ENCODE data around the gene IKZF2. TPM values are rescaled to one million over a fixed set of nuclear protein-coding genes. Genes with fewer than 3 reads are reported as not detected.

The IKZF2 gene
- total and polyA plus RNA-seq, 2 donors (not counting 3 experiments of a cell fraction or from before 2014, with no cell fraction given), result 0.08 to 0.46 TPM

DNA sequence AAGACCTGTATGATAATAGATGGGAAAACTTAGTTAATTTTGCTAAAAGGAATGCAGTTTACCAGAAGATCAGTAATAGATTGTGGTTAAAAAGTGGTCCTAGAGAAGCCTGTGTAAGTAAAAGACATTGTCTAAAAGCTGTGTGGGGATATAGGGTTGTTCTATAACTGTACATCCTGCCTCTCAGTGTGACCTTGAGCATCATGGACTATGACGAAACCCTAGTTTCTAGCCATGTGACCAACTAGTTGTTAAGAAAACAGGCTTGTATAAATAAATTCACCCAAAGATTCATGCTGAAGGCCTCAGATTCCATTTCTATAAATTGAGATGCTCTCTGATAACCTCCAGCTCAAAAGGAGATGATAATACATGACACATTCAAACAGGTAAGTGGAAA, 160.7 kb downstream of the IKZF2 start:
- Histone ChIP-seq H4K20me1 (replicated peaks; ENCODE audit: control insufficient read depth, extremely low read depth, insufficient read depth, low read length) (no peaks in the 10 kb centered on the region), H3K36me3 (ENCODE audit: control insufficient read depth in 2 of 2, extremely low read depth in 1 of 2, insufficient read depth in 2 of 2, low read length in 2 of 2) (no peaks in the 10 kb centered on the region), H3K9ac (replicated peaks; ENCODE audit: extremely low read depth, insufficient read depth, low read length) (no peak overlapping the region), H3K9me3 (replicated peaks; ENCODE audit: control insufficient read depth, insufficient read depth, low read length) (no peaks in the 10 kb centered on the region), H3K9me1 (replicated peaks; ENCODE audit: control insufficient read depth, extremely low read depth, insufficient read depth, low read length) (no peaks in the 10 kb centered on the region), H2AFZ (ENCODE audit: low read depth, low read length) (no peak overlapping the region), H3K27ac (ENCODE audit: insufficient read depth, low read depth, low read length) (no peak overlapping the region), H3K4me3 (replicated peaks in 1 of 3; ENCODE audit: insufficient read depth in 1 of 3, low read depth in 1 of 3, low read length in 3 of 3) (no peak overlapping the region), H3K4me2 (ENCODE audit: insufficient read depth, low read length) (no peak overlapping the region), H3K4me1 (ENCODE audit: control insufficient read depth, extremely low read depth, insufficient read depth, low read length) (no peaks in the 10 kb centered on the region), H3K79me2 (ENCODE audit: control insufficient read depth, insufficient read depth, low read length) (no peaks in the 10 kb centered on the region), H3K27me3 (ENCODE audit: control insufficient read depth in 2 of 2, insufficient read depth in 2 of 2, low read length in 2 of 2) (no peaks in the 10 kb centered on the region)
- intact Hi-C loops (cut with micrococcal nuclease) (no loop called here), dilution Hi-C loops (cut with MboI; ENCODE audit: extremely low pct_ligation_motif_present, low sequenced_read_pairs) (no loop called here)
- TF ChIP-seq MYC (IDR thresholded peaks at IDR 0.05; ENCODE audit: low read depth, low read length) (no peak), FOS (IDR thresholded peaks at IDR 0.05; ENCODE audit: borderline replicate concordance, insufficient read depth, low read length) (no peak), POLR2AphosphoS5 (IDR thresholded peaks at IDR 0.05; ENCODE audit: insufficient read depth, low read depth, low read length) (no peak), POLR2A (IDR thresholded peaks at IDR 0.05; ENCODE audit: low read depth, low read length) (no peak), JUN (IDR thresholded peaks at IDR 0.05; ENCODE audit: borderline replicate concordance, insufficient read depth, insufficient read length, low read depth) (no peak), EZH2 (IDR thresholded peaks at IDR 0.05; ENCODE audit: borderline replicate concordance, low read depth, low read length, severe bottlenecking) (no peak), GATA2 (IDR thresholded peaks at IDR 0.05; ENCODE audit: insufficient read depth, insufficient read length, low read depth, low read length) (no peak)
- TF ChIP-seq, protein P1, sequence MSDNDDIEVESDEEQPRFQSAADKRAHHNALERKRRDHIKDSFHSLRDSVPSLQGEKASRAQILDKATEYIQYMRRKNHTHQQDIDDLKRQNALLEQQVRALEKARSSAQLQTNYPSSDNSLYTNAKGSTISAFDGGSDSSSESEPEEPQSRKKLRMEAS (IDR thresholded peaks at IDR 0.05; ENCODE audit: insufficient read depth, insufficient read length), result no peak
- TF ChIP-seq, protein P2, sequence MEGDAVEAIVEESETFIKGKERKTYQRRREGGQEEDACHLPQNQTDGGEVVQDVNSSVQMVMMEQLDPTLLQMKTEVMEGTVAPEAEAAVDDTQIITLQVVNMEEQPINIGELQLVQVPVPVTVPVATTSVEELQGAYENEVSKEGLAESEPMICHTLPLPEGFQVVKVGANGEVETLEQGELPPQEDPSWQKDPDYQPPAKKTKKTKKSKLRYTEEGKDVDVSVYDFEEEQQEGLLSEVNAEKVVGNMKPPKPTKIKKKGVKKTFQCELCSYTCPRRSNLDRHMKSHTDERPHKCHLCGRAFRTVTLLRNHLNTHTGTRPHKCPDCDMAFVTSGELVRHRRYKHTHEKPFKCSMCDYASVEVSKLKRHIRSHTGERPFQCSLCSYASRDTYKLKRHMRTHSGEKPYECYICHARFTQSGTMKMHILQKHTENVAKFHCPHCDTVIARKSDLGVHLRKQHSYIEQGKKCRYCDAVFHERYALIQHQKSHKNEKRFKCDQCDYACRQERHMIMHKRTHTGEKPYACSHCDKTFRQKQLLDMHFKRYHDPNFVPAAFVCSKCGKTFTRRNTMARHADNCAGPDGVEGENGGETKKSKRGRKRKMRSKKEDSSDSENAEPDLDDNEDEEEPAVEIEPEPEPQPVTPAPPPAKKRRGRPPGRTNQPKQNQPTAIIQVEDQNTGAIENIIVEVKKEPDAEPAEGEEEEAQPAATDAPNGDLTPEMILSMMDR (IDR thresholded peaks at IDR 0.05; ENCODE audit: extremely low read depth in 1 of 2, insufficient read depth in 1 of 2, low read depth in 1 of 2, low read length in 2 of 2), result no peak
- no TSS peak for BruUV-seq (replicated peaks)
- DNase-seq (ENCODE audit: low read depth, low spot score) (no peak), FAIRE-seq (no peak)
- ChIA-PET CTCF (no interaction called here), POLR2A (no interaction called here)

Data from endothelial cell of umbilical vein (primary cell).